ENCODE results near the gene NMRK1. TPM values are rescaled to one million over a fixed set of nuclear protein-coding genes. Genes with fewer than 3 reads are reported as not detected.

NMRK1 gene
- total and polyA plus RNA-seq, 2 experiments from 2014 or later = 6.2 to 15.8 TPM

GRCh38 chr9:75046725-75047345 is 41.1 kb downstream of the NMRK1 start (continued):
- TF ChIP-seq CTCF (conservative IDR thresholded peaks at IDR 0.05; ENCODE audit: low read depth in 2 of 2) (no peak), EZH2phosphoT487 (IDR thresholded peaks at IDR 0.05; ENCODE audit: unreplicated experiment) (no peak), POLR2AphosphoS5 (IDR thresholded peaks at IDR 0.05; ENCODE audit: low read depth) (no peak), CREB1 (CRISPR knock-in tag; IDR thresholded peaks at IDR 0.05; ENCODE audit: low read depth) (no peak), ZNF331 (CRISPR knock-in tag; IDR thresholded peaks at IDR 0.05; ENCODE audit: low read depth) (no peak)

- Histone ChIP-seq H3K27ac (ENCODE audit: low read depth) (no peak overlapping the region), H3K4me2 (no peak overlapping the region)
- H3K4me1 Mint-ChIP-seq = peaks cover under 1% of the 10 kb centered on the region; the same call in 1 of the 3 replicates
- TF ChIP-seq STAT1 (IDR thresholded peaks at IDR 0.05; ENCODE audit: unreplicated experiment) (no peak), POLR2AphosphoS5 (IDR thresholded peaks at IDR 0.05; ENCODE audit: low read depth) (no peak), JUNB (IDR thresholded peaks at IDR 0.05; ENCODE audit: unreplicated experiment) (no peak), CREB1 (CRISPR knock-in tag; IDR thresholded peaks at IDR 0.05; ENCODE audit: low read depth) (no peak), ETS1 (IDR thresholded peaks at IDR 0.05) (no peak), CTCF (conservative IDR thresholded peaks at IDR 0.05; ENCODE audit: low read depth in 2 of 2) (no peak), EZH2phosphoT487 (IDR thresholded peaks at IDR 0.05; ENCODE audit: unreplicated experiment) (no peak), REST (IDR thresholded peaks at IDR 0.05; ENCODE audit: unreplicated experiment) (no peak), NANOG (IDR thresholded peaks at IDR 0.05; ENCODE audit: borderline replicate concordance) (no peak), ZNF114 (CRISPR knock-in tag; IDR thresholded peaks at IDR 0.05) (no peak)
These were observed 46.9 kb downstream of the NMRK1 start for GRCh38 chr9:75041041-75041440.

More at GRCh38 chr9:75041041-75041440, 46.9 kb downstream of the NMRK1 start:
- H3K79me2 ChIP-seq (replicated peaks; ENCODE audit: insufficient read depth) = no peaks in the 10 kb centered on the region
- H3K36me3 ChIP-seq (ENCODE audit: insufficient read depth) = no peaks in the 10 kb centered on the region
- no peaks in the 10 kb centered on the region for H4K20me1 ChIP-seq (replicated peaks; ENCODE audit: insufficient read depth)
- DNase-seq (ENCODE audit: low spot score) = no peak
- H2AFZ ChIP-seq = 0 out of 2 replicates have a peak overlapping the region, but pooled peaks have one; percentile 29
- Mint-ChIP-seq H3K4me3 (no peak overlapping the region), H3K36me3 (ENCODE audit: low read depth) (no peaks in the 10 kb centered on the region; the same call in 2 of the 3 replicates), H3K27me3 (ENCODE audit: insufficient read depth, low read depth, poor library complexity) (peaks cover 3% of the 10 kb centered on the region), H3K27ac (no peak overlapping the region), H3K9me3 (no peaks in the 10 kb centered on the region)
- H3K4me1 ChIP-seq (ENCODE audit: insufficient read depth) = no peaks in the 10 kb centered on the region; the same call in 1 of the 2 replicates
- H3K27me3 ChIP-seq (ENCODE audit: insufficient read depth) = no peaks in the 10 kb centered on the region
- no peaks in the 10 kb centered on the region for H3F3A ChIP-seq (replicated peaks; ENCODE audit: low read depth)
- H3K4me3 ChIP-seq = no peak overlapping the region
- no peaks in the 10 kb centered on the region for H3K9me2 ChIP-seq (ENCODE audit: insufficient read depth)
- ATAC-seq = no peak
